ENCODE results near the gene GHR. TPM values are rescaled to one million over a fixed set of nuclear protein-coding genes. Genes with fewer than 3 reads are reported as not detected.

The GHR gene
- total and polyA plus RNA-seq, 8 donors, result 0.73 to 3.9 (median 1.3) TPM

DNA sequence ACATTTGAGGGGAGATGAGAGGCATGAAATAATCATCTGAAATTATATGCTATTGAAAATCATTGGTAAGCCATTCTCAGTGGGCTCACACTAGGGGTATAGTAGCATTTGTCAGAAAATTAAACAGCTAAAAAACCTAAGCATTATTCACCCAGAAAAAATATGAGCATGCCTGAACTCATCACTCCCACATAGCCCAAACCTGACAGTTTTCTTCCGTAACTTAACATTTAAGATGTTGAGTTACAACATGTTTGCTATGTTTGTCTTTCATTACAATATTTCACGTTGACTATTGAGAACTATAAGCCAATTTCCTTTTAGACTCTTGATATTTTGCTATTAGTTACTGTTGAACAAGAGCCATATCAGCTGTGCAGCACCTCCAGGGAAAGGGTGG, 23.5 kb upstream of the GHR start:
- H3K9me3 ChIP-seq, result no peaks in the 10 kb centered on the region
- TF ChIP-seq, protein P1, sequence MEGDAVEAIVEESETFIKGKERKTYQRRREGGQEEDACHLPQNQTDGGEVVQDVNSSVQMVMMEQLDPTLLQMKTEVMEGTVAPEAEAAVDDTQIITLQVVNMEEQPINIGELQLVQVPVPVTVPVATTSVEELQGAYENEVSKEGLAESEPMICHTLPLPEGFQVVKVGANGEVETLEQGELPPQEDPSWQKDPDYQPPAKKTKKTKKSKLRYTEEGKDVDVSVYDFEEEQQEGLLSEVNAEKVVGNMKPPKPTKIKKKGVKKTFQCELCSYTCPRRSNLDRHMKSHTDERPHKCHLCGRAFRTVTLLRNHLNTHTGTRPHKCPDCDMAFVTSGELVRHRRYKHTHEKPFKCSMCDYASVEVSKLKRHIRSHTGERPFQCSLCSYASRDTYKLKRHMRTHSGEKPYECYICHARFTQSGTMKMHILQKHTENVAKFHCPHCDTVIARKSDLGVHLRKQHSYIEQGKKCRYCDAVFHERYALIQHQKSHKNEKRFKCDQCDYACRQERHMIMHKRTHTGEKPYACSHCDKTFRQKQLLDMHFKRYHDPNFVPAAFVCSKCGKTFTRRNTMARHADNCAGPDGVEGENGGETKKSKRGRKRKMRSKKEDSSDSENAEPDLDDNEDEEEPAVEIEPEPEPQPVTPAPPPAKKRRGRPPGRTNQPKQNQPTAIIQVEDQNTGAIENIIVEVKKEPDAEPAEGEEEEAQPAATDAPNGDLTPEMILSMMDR (IDR thresholded peaks at IDR 0.05), result no peak
- no peaks in the 10 kb centered on the region for H3K4me1 ChIP-seq
- no peak overlapping the region for H3K4me3 ChIP-seq
- no peaks in the 10 kb centered on the region for H3K27me3 ChIP-seq
- no peak overlapping the region for H3K27ac ChIP-seq
- no peak for ATAC-seq
- no peak for DNase-seq
- H3K36me3 ChIP-seq, result no peaks in the 10 kb centered on the region
- WGBS, 2 donors, result 51 to 56% methylated on average over 2 of the region's 2 CpGs
- no peak for FAIRE-seq
- intact Hi-C loops (cut with DNase I), result no loop called here

DNA sequence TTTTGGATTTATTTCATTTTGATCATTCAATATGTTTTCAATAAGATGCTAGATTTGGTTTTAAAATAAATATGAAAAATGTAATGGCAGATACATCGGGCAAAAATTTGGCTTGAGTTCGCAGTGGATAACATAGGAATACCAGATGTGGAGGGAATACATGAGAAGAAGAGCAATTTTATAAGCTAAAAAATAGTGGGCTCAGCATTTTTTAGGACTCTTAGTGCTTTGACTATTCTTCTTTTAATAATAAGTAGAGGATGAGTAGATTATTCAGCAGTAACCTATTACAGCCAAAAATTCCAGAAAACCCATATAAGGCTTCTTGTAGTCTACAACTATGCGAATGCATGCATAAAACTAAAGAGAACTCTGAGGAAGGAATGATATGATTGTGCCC, 22.8 kb upstream of the GHR start:
- ATAC-seq (no peak), DNase-seq (no peak), FAIRE-seq (no peak)
- Histone ChIP-seq H3K27ac (no peak overlapping the region), H3K9me3 (no peaks in the 10 kb centered on the region), H3K4me1 (no peaks in the 10 kb centered on the region), H3K36me3 (no peaks in the 10 kb centered on the region), H3K4me3 (no peak overlapping the region), H3K27me3 (no peaks in the 10 kb centered on the region)
- intact Hi-C loops (cut with DNase I), result no loop called here
- TF ChIP-seq, protein P1 (IDR thresholded peaks at IDR 0.05), result no peak
- 79 to 90% methylated on average over 3 of the region's 3 CpGs for WGBS, 2 donors

- 75 to 80% methylated on average over 2 of the region's 2 CpGs for WGBS, 2 donors
- FAIRE-seq (no peak), DNase-seq (no peak), ATAC-seq (no peak)
- Histone ChIP-seq H3K36me3 (no peaks in the 10 kb centered on the region), H3K9me3 (no peaks in the 10 kb centered on the region), H3K27ac (no peak overlapping the region), H3K4me1 (no peaks in the 10 kb centered on the region), H3K27me3 (no peaks in the 10 kb centered on the region), H3K4me3 (no peak overlapping the region)
- intact Hi-C loops (cut with DNase I), result no loop called here
- TF ChIP-seq, protein P1 (IDR thresholded peaks at IDR 0.05), result no peak
These were observed 20.0 kb upstream of the GHR start for GRCh38 chr5:42403236-42403635.

DNA sequence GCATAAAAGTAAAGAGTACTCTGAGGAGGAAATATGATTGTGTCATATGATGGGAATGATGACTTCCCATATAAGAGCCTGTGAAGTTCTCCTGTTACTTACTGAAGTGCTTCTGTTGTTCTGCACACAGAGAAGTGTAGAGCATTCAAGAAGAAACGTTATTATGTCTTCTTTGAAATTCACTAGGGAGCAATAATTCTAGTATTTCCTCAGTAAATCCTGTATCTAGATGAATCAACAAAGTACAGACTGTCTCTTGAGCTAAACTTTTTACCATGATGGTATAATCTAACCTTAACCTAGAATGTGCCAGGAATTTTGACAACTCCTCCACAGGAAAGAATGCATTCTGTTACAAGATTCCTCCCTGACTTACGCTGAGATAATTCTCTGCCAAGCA, 18.9 kb upstream of the GHR start:
- no peaks in the 10 kb centered on the region for H3K36me3 ChIP-seq
- WGBS, 2 donors, result 33 to 45% methylated on average over 2 of the region's 2 CpGs
- no peak overlapping the region for H3K4me3 ChIP-seq
- H3K27me3 ChIP-seq, result no peaks in the 10 kb centered on the region
- intact Hi-C loops (cut with DNase I), result no loop called here
- FAIRE-seq, result no peak
- H3K9me3 ChIP-seq, result no peaks in the 10 kb centered on the region
- H3K27ac ChIP-seq, result no peak overlapping the region
- H3K4me1 ChIP-seq, result no peaks in the 10 kb centered on the region
- DNase-seq, result no peak
- ATAC-seq, result no peak
- TF ChIP-seq, protein P1 (IDR thresholded peaks at IDR 0.05), result no peak

DNA sequence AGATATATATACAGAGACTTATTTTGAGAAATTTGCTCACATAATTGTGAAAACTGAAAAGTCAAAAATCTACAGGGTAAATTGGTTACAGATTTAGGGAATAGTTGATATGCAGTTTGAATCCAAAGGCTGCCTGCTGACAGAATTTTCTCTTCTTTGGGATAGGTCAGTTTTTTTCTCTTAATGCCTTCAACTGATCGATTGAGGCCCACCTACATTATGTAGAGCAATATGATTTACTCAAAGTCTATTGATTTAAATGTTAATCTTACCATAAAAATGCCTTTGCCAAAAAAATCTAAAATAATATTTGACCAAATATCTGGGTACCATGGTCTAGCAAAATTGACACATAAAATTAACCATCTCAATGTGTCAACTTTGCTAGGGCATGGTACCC, 3.9 kb upstream of the GHR start:
- no peaks in the 10 kb centered on the region for H3K27me3 ChIP-seq
- TF ChIP-seq, protein P1 (IDR thresholded peaks at IDR 0.05), result no peak
- intact Hi-C loops (cut with DNase I), result no loop called here
- no peak overlapping the region for H3K27ac ChIP-seq
- no peak for ATAC-seq
- WGBS, 2 donors, result 59 to 60% methylated on average over 1 of the region's 1 CpG
- no peak for FAIRE-seq
- peaks cover 0 to 5% (median 5%) of the 10 kb centered on the region in 3 donors for H3K4me1 ChIP-seq
- H3K9me3 ChIP-seq, result no peaks in the 10 kb centered on the region
- H3K36me3 ChIP-seq, result no peaks in the 10 kb centered on the region
- DNase-seq, result no peak
- H3K4me3 ChIP-seq, result no peak overlapping the region

Data from pancreas (tissue), 10 donors.